Measurements from ENCODE around the gene C6orf89.
"Not testable (repeated sequence)": the region's sequence is repeated elsewhere in the genome, so short reads cannot be mapped to it uniquely, and the experiment has no call there.

Gene C6orf89

DNA sequence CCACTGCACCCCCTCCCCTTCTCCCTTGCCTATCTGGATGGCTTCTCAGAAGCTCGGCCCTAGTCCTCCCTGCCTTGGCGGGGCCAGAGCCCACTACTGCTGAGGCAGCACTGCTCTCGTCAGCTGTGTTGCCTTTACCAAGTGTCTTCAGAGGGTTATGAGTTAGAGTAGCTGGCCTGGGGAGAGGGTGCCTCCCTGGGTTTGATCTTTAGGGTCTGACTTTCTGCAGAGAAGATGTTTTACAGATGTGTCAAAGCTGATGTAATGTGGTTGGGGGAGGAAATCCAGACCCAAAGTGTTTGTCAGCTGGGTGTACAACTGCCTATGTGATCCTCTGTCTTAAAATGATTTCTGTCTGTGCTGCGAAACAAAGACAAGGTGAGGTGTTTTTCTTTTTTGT, 38.4 kb downstream of the C6orf89 start:
- no peak for DNase-seq (ENCODE audit: low read depth, low spot score)

DNA sequence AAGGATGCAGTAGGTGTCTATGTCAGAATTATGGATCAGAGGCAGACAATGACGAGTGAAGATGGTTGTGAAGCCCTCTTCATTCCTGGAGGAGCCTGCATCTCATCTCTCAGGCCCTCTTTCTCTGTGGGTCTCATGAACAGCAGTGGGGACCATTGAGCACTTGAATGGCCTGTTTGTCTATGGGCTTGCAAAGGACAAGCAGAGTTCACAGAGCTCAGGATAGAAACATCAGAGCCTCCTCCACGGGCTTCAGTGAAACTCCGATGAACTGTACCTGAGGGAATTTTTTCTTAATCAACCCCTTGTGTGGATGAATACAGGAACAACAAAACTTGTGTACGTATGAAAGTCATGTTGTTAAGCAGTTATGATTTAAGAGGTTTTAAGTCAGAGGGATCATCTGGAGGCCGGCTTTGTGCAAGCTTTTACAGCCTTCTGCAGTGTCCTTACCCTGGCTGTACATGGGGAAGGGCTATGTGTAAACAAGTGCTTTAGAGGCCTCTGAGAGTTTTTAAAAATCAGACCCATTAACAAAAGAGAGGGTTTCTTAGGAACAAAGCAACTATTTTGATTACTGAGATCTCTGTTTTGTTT, 39.1 kb downstream of the C6orf89 start:
- DNase-seq (ENCODE audit: low read depth, low spot score) = no peak

DNA sequence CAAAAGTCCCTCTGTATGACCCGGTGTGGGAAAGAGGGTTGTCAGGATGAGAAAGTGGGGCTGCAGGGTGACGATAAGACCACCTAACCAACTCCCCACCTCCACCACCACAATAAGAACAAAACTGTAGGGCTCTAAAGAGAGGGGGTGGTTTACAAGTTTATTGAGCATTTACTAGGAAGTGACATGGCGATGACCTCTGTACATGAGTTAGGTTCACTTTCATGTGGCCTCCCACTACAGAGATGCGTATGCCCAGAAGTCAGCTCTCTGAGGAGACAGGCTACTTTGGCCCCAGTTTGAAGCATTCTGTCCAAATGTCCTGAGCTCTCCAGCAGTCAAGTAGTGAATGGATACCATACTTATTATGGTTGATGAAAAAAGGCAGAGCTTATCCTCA, 40.1 kb downstream of the C6orf89 start:
- no peak for DNase-seq (ENCODE audit: low read depth, low spot score)

DNA sequence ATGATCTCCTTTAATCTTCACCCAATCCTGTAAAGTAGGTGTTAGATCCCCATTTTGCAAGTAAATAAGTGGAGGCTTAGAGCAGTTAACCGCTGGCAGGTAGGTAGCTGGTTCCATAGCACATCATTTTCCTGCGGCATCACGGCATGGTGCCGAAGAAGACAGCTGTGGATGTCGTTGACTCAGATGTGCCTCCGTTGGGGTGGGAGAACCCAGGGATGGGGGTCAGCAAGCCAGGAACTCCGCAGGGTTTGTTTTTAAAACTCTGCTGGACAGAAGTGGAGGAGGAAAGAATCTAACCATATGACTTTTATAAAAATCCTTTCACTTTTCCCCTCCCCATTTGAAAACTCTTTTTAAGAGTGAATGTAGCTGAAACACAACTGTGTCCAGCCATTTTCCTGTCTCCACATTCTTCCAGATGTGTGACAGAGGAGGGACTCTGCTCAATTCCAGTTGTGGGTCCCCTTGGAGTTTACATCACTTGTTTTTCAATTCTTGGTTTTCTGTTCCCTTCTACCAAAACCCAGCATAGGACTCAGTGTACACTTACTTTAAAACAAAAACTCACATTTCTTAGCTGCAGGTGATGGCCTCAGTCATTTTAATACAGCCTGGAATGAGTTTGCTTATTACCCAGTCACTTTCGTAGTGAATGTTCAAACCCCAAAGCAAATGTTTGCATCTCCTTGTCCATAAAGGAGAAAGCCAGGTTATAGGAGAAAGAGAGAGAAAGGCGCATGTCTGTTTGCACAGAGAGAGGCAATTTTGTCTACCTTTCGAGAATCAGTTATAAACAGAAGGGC, 41.2 kb downstream of the C6orf89 start:
- DNase-seq (ENCODE audit: low read depth, low spot score) = no peak

DNA sequence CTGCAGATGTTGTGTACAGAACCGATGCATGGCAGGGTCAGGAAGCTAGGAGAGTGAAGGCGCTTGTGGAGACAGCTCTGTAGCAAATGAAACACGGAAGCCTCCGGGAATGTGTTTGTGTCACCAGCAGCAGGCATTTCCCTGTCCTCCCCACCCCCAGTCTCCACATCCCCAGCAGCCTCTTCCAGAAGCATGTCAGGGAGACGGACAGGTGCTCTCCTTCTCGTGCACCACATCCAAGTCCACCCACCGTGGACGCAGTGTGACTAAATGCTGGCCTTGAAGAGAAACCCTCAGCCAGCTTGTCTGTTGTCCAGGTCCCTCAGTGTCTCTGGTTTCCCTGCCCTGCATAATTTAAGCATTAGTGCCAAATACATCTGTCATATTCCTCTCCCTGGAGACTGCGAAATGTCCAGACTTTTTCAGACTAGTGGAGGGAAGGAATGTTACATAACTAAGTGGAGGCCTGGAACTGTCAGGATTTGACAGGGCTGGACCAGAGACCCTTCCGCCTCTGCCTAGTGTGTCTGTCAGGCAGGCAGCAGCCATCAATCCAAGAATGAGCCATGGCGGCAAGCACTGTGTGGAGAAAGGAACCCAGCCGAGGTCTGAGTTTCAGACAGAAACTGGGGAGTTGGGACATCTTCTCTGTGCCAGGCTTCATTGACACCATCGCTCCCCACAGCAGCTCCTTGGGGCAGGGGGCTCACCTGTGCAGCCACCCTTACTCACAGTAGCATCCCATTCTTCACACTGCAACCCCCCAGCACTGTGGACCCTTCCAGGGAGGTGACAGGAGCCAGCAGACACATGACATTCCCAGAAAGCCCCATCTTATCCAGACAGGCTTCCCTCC, 42.2 kb downstream of the C6orf89 start:
- no peak for DNase-seq (ENCODE audit: low read depth, low spot score)

DNA sequence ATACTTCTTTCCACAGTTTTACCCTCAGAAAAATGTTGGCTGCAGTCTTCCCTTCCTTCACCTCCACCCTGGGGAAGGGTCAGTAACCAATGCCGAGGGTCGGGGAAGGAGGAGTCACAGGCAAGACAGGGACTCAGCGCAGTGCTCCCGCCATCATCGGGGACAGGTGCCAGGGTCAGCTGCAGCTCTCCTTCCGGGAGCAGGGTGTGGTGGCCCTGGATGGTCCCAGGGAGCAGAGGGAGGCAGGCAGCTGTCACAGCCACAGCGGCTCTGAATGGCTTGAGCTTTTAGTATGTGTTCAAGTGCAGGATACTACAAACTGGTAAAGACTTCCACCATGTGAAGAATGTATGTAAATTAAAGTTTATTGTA, 42.8 kb downstream of the C6orf89 start:
- no peak for DNase-seq (ENCODE audit: low read depth, low spot score)

DNA sequence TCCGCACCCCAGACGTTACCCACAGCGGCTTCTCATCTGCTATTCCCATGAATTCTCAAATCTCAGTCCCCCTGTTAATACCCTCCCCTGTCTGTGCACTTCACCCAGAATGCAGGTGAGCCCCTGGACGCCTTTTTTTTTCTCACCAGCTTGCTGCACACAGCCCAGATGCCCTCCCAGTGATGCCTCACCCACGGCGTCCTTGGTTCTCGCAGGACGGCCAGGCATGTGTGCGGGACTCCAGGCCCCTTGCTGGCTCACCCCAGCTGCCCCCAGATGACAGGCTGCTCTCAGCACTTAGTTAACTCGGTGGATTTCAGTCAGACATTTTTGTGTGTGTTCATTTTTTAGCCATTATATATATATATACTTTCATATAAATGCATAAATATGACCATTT, 43.4 kb downstream of the C6orf89 start:
- no peak for DNase-seq (ENCODE audit: low read depth, low spot score)

DNA sequence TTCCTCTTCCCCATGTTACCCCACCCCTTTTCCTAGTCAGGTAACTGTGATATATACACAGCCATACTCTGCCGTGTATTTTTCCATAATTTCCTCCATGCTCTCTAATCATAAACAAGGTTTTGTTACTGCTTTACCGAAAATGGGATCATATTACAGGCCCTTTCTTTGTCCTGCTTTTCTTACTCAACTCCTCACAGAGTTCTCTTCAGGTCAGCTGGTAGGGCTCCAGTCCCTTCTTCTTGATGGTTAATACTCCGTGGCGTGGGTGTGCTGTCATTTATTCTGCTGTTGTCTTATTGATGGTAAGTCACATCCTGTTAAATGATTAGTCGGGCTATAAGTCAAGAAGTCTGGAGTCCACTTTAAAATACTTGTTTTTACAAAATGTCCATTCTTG, 43.9 kb downstream of the C6orf89 start:
- no peak for DNase-seq (ENCODE audit: low read depth, low spot score)

DNA sequence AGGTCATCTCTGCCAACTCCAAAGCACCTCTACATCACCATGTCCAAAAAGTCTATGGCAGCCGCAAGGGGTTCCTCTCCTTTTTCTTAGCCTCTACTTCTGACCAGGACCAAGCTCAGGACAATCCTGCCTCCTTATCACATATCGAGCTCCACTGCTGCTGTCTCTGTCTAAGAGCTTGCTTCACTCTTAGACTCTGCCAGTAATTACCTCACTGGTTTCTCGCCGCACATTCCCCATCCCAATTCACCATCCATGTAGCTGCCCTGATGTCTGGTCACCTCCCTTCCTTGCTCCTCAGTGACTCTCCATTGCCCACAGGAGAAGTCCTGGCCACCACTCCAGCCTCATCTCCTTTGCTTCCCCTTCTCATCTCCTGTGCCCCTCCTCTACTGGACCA, 44.7 kb downstream of the C6orf89 start:
- DNase-seq (ENCODE audit: low read depth, low spot score) = no peak

DNA sequence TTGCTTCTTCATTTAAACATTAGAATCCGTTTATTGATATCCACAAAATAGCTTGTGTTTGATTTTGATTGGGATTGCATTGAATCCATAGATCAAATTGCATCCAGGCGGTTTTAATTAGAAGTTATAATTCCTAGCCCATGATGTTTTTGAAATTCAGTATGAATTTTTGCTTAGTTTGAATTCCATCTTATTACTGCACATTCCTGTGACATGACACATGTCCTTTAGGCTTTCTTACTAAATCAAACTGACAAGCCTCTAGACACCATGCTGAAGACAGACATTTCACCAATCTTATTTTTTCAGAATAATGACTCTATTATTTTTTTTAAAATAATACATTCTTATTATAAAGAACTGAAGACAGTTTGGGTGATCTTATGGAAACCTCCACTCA, 47.4 kb downstream of the C6orf89 start:
- DNase-seq (ENCODE audit: low read depth, low spot score) = no peak

DNA sequence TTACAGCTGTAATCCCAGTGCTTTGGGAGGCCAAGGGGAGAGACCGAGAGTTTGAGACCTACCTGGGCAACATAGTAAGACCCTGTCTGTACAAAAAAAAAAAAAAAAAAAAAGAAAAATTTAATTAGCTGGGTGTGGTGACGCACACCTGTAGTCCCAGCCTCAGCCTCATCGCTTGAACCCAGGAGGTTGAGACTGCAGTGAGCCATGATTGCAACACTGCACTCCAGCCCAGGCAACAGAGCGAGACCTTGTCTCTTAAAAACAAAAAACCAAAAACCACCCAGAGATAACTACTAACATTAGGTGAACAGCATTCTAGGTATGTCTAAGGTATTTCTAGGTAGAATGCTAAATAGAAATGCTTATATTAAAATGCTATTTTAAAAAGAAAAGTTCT, 47.8 kb downstream of the C6orf89 start:
- DNase-seq (ENCODE audit: low read depth, low spot score) = no peak

DNA sequence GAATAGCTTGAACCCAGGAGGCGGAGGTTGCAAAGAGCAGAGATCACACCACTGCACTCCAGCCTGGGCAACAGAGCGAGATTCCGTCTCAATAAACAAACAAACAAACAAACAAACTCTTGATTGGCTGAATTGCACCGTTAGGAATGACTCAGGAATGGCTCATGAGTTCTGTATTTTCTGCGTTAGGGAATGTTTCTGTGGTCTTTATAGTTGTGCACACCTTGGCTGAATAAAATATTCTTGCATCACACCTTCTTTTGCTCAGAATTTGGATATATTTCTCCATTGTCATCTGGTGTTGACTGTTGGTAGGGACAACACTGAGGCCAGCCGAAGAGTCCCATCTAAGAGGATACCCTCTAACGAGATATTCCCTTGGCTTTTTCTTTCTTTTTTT, 49.1 kb downstream of the C6orf89 start:
- no peak for DNase-seq (ENCODE audit: low read depth, low spot score)

DNA sequence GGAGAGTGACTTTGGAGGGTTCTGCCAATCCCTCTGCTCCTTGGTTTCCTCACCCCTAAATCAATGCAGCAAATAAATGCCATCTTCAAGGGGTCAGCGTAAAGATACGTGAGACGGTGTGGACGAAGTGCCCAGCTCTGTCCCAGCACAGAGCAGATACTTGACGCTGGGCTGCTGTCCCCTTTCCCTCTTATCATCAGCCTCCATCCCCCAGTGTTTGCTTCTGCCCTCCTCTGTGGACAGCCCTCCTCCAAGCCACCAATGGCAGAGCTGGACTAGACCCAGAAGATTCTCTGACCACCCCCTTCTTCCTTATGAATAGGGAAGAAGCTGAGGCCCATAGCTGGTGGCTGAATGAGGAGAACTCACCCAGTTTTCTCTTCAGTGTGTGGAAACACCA, 51.1 kb downstream of the C6orf89 start:
- no peak for DNase-seq (ENCODE audit: low read depth, low spot score)

DNA sequence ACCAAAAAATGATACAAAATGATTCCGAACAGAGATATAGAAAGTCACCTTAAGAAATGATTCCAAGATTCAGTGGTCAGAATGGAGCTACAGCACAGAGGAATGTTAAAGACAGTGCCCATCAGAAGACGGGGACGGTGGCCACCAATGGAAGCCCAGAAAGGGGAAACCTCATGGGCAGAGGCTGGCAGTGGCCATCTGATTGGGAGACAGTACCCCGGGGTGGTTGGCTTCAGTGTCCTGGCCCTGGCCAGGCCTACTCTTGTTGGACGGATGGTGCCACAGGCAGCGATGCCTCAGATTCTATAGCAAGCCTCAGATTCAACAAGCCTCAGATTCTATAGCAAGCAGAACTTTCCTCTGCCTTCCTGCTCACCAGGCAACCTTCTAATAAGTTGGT, 52.1 kb downstream of the C6orf89 start:
- no peak for DNase-seq (ENCODE audit: low read depth, low spot score)

DNA sequence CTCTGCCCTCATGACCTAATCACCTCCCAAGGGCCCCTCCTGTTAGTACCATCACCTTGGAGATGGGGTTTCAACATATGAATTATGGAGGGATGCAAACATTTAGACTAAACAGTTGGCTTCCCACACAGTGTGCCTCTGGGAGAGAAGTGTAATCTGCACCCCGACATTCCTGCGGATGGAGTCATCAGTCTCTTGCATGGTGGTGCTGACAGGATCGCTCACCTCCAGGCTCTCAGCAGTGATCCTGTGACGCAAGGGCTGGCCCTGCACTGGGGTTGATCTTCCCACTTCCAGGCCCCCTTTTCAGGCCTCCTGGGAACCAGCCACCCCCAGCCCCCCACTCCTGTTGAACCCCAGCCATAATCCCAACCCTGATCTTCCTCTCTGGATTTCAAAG, 52.8 kb downstream of the C6orf89 start:
- no peak for DNase-seq (ENCODE audit: low read depth, low spot score)

DNA sequence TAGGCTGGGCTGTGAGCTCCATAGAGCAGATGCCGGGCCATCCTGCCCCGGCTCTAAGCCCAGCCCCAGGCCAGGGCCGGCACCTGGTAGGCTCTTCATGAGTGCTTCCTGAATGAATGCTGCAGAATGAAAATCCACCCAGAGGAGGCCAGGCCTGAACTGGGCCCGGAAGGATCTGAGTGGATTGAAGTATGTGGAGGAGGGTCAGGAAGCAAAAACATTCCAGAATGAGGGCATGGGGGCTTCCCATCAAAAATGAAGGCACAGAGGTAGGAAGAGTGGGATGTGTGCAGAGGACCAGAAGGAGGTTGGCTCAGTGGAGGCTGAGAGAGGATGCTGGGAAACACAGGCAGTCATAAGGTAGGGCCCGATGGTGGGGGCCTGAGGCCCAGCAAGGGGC, 53.3 kb downstream of the C6orf89 start:
- DNase-seq (ENCODE audit: low read depth, low spot score) = not testable (repeated sequence)

DNA sequence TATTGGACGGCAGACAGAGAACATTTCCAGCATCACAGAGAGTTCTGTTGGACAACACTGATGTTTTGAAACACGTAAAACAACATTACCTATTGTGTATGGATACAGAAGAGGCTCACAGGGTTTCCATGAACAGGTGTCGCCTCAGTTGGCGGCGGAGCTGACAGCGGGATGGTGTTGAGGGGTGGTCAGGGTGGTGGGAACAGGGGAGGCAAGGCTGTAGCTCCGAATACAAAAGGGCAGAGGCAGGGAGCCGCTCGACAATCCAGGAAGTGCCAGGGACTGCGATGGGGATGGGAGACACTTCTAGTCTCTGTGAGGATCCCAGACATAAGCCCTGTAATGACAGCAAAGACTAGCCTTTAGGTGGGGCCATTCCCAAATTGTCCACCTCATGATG, 54.3 kb downstream of the C6orf89 start:
- no peak for DNase-seq (ENCODE audit: low read depth, low spot score)

DNA sequence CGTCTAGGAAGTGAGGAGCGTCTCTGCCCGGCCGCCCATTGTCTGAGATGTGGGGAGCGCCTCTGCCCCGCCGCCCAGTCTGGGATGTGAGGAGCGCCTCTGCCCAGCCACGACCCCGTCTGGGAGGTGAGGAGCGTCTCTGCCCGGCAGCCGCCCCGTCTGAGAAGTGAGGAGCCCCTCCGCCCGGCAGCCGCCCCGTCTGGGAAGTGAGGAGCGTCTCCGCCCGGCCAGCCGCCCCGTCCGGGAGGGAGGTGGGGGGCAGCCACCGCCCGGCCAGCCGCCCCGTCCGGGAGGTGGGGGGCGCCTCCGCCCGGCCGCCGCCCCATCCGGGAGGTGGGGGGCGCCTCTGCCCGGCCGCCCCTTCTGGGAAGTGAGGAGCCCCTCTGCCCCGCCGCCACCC, 55.8 kb downstream of the C6orf89 start:
- DNase-seq (ENCODE audit: low read depth, low spot score) = not testable (repeated sequence)

DNA sequence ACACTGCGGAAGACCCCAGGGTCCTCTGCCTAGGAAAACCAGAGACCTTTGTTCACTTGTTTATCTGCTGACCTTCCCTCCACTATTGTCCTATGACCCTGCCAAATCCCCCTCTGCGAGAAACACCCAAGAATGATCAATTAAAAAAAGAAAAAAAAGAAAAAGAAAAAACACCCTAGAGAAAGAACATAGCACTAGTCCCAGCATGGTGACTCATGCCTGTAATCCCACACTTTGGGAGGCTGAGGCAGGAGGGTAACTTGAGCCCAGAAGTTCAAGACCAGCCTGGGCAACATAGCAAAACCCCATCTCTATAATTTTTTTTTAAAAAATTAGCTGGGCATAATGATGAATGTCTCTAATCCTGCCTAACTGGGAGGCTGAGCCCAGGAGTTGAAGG, 56.6 kb downstream of the C6orf89 start:
- not testable (repeated sequence) for DNase-seq (ENCODE audit: low read depth, low spot score)

DNA sequence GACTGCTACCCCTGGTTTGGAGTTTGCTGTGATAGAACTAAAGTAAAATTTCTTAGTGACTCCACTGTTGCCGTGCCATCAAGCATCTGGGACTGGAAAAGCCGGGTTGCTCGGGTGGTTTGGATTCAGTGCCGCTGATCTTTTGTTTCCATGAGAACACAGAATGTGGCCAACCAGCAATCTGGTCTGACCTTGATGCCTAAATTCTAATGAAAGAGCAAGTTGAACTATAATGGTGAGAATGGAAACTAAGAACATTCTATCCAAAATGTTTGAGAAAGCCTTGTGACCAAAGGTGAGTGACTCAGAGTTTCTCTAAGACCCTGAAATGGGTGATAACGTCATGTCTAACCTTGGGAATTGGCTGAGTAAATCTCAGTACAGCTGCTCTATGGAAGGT, 58.9 kb downstream of the C6orf89 start:
- no peak for DNase-seq (ENCODE audit: low read depth, low spot score)

DNA sequence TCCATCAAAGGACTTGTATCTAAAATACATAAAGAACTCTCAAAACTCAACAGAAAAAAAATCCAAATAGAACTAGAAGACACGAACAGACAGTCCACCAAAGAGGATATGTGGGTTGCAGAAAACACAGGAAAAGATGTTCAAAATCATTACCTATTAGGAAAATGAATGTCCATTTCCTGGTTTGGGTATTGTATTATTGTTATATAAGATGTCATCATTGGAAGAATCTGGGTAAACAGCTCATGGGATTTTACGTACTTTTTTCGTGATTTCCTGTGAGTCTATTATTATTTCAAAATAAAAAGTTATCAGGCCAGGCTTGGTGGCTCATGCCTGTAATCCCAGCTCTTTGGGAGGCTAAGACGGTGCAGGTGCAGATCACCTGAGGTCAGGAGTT, 59.5 kb downstream of the C6orf89 start:
- no peak for DNase-seq (ENCODE audit: low read depth, low spot score)

DNA sequence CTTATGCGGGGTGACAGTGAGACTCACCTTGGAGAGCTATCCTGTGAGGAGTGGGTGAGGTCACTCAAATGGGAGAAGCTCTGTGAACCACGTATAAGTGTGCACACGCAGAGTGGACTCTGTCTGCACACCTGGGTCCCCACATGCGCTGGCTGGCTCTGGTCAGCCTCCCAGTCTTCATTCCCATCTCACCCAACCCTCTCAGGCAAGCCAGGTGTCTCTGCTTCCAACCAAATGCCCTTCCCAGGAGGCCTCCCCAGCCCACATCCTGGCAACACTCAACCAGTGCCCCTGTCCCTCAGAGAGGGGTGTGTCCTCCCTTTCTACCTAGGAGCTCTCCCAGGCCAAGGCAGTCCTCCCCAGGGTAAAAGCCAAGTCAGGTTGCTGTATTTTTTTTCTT, 60.8 kb downstream of the C6orf89 start:
- DNase-seq (ENCODE audit: low read depth, low spot score) = no peak
